ENCODE data around the gene GPR135.

GRCh38 chr14:59450716-59451115, 14.5 kb downstream of the GPR135 start:
- TF ChIP-seq CTCF (IDR thresholded peaks at IDR 0.05) (no peak), POLR2A (IDR thresholded peaks at IDR 0.05) (no peak), POLR2AphosphoS5 (IDR thresholded peaks at IDR 0.05) (no peak), EP300 (IDR thresholded peaks at IDR 0.05; ENCODE audit: low read depth) (no peak)
